WTC11 (cell line): ENCODE results near the gene PTPRS. TPM values are rescaled to one million over a fixed set of nuclear protein-coding genes. Genes with fewer than 3 reads are reported as not detected.

Experiments
- ATAC-seq: fragments of 200-7000 bp; cut with Tn5 transposase; 2 replicates; pipeline ENCODE4 v1.10.0; 2021; ENCODE audit warnings: mild to moderate bottlenecking, moderate library complexity
- CTCF ChIA-PET: fragments of 300-600 bp; sonication (Branson Sonifier 250); formaldehyde crosslinking; loops from one replicate; lab custom pipeline; 2021; ENCODE audit warnings: antibody characterized with exemption; lab: Charles Lee
- POLR2A ChIA-PET: fragments of 350-600 bp; sonication (Branson Sonifier 250); formaldehyde crosslinking; loops from one replicate; lab custom pipeline; 2021; ENCODE audit warnings: antibody characterized with exemption; lab: Charles Lee
- DNase-seq: peaks from one replicate; pipeline ENCODE4 v3.0.0; 2021; ENCODE audit warnings: low spot score
- H3K27ac Mint-ChIP-seq: 2 replicates; pipeline ENCODE4 v1.8.0; 2021; ENCODE audit warnings: mixed read lengths
- H3K27me3 Mint-ChIP-seq: 2 replicates; pipeline ENCODE4 v1.8.0; 2021; ENCODE audit warnings: low read depth, mild to moderate bottlenecking, moderate library complexity, mixed read lengths
- H3K36me3 Mint-ChIP-seq: 2 replicates; pipeline ENCODE4 v1.8.0; 2021; ENCODE audit warnings: mixed read lengths
- H3K4me1 Mint-ChIP-seq: 2 replicates; pipeline ENCODE4 v1.8.0; 2022; ENCODE audit warnings: mixed read lengths
- H3K4me3 Mint-ChIP-seq: 2 replicates; pipeline ENCODE4 v1.8.0; 2021; ENCODE audit warnings: mild to moderate bottlenecking, moderate library complexity, mixed read lengths
- H3K9me3 Mint-ChIP-seq: 2 replicates; pipeline ENCODE4 v1.8.0; 2021; ENCODE audit warnings: mixed read lengths
- ARID4B ChIP-seq: sonication (generic); formaldehyde crosslinking; IDR thresholded peaks from 2 replicates; pipeline ENCODE4 v1.8.0; 2023; ENCODE audit warnings: missing genetic modification reagents, mild to moderate bottlenecking, borderline replicate concordance
- FOXJ3 ChIP-seq: sonication (generic); formaldehyde crosslinking; IDR thresholded peaks from 2 replicates; pipeline ENCODE4 v1.9.0; 2021; ENCODE audit warnings: missing genetic modification reagents, mild to moderate bottlenecking, borderline replicate concordance
- FOXP4 ChIP-seq: sonication (generic); formaldehyde crosslinking; IDR thresholded peaks from 2 replicates; pipeline ENCODE4 v1.8.0; 2022; ENCODE audit warnings: mild to moderate bottlenecking, missing genetic modification reagents
- MXD4 ChIP-seq: fragments of 250-450 bp; sonication (Bioruptor Pico); IDR thresholded peaks from 2 replicates; pipeline ENCODE4 v1.8.0; 2021; ENCODE audit warnings: mild to moderate bottlenecking, moderate library complexity, borderline replicate concordance
- MYBL2 ChIP-seq: sonication (generic); formaldehyde crosslinking; IDR thresholded peaks from 2 replicates; pipeline ENCODE4 v1.8.1; 2023; ENCODE audit warnings: mild to moderate bottlenecking, moderate library complexity, missing genetic modification reagents
- SP1 ChIP-seq: sonication (generic); formaldehyde crosslinking; conservative IDR thresholded peaks from 2 replicates; pipeline ENCODE4 v1.8.1; 2022; ENCODE audit warnings: missing genetic modification reagents
- TEAD1 ChIP-seq: sonication (generic); formaldehyde crosslinking; IDR thresholded peaks from 2 replicates; pipeline ENCODE4 v1.8.0; 2022; ENCODE audit warnings: mild to moderate bottlenecking, missing genetic modification reagents
- USF1 ChIP-seq: sonication (generic); formaldehyde crosslinking; IDR thresholded peaks from 2 replicates; pipeline ENCODE4 v1.8.0; 2022; ENCODE audit warnings: mild to moderate bottlenecking, missing genetic modification reagents
- ZMAT4 ChIP-seq: fragments of 250-450 bp; sonication (Bioruptor Pico); IDR thresholded peaks from 2 replicates; pipeline ENCODE4 v1.9.0; 2021; ENCODE audit warnings: mild to moderate bottlenecking
- ZNF317 ChIP-seq: sonication (generic); formaldehyde crosslinking; IDR thresholded peaks from 2 replicates; pipeline ENCODE4 v1.8.1; 2023; ENCODE audit warnings: low read depth, mild to moderate bottlenecking, moderate library complexity, missing genetic modification reagents, borderline replicate concordance
- ZNF396 ChIP-seq: fragments of 250-450 bp; sonication (Bioruptor Pico); IDR thresholded peaks from 2 replicates; pipeline ENCODE4 v1.8.0; 2021; ENCODE audit warnings: mild to moderate bottlenecking, moderate library complexity, borderline replicate concordance
- ZNF671 ChIP-seq: fragments of 250-450 bp; sonication (Bioruptor Pico); IDR thresholded peaks from 2 replicates; pipeline ENCODE4 v1.8.0; 2021; ENCODE audit warnings: mild to moderate bottlenecking
- total RNA-seq: library from RNA; stranded (reverse); gene quantifications from 3 replicates; pipeline ENCODE4 v1.2.3, GENCODE V29; 2021
- TF ChIP-seq, protein P1 (sequence below): sonication (generic); formaldehyde crosslinking; IDR thresholded peaks from 2 replicates; pipeline ENCODE4 v1.8.0; 2022; ENCODE audit warnings: mild to moderate bottlenecking, missing genetic modification reagents
- TF ChIP-seq, protein P2 (sequence below): fragments of 250-450 bp; sonication (Bioruptor Pico); IDR thresholded peaks from 2 replicates; pipeline ENCODE4 v1.9.0; 2021; ENCODE audit warnings: moderate library complexity, mild to moderate bottlenecking, inconsistent platforms, borderline replicate concordance

Gene PTPRS
- total RNA-seq, 1 experiment from 2014 or later, result 201 TPM

DNA sequence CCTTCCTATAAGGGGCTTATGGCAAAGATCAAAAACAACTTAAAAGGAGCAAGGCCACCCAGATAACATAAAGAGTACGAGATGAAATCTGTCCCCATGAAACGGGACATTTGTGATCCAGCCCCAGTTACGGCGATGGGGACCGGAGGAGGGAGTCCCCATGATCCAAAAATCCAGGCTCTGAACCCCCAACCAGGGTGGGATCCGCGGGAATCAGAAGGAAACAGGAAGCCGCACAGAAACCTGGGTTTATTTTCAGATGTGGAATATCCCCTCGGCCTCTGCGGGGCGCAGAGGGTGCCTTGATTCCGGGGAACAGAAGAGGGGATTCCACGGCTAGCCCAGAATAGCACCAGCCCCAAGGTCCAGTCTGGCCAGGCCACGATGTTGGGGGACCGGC is 5.0 kb downstream of the PTPRS start:
- no peak for TF ChIP-seq MYBL2
- TF ChIP-seq ARID4B (CRISPR knock-in tag), result no peak
- TF ChIP-seq FOXJ3 (CRISPR knock-in tag), result no peak
- TF ChIP-seq ZNF671 (CRISPR knock-in tag), result no peak
- no peak for TF ChIP-seq TEAD1 (CRISPR knock-in tag)
- no peak for TF ChIP-seq MXD4
- TF ChIP-seq, protein P1, sequence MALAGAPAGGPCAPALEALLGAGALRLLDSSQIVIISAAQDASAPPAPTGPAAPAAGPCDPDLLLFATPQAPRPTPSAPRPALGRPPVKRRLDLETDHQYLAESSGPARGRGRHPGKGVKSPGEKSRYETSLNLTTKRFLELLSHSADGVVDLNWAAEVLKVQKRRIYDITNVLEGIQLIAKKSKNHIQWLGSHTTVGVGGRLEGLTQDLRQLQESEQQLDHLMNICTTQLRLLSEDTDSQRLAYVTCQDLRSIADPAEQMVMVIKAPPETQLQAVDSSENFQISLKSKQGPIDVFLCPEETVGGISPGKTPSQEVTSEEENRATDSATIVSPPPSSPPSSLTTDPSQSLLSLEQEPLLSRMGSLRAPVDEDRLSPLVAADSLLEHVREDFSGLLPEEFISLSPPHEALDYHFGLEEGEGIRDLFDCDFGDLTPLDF (CRISPR knock-in tag), result no peak
- no peak for TF ChIP-seq SP1 (CRISPR knock-in tag)
- no peak for TF ChIP-seq ZNF317 (CRISPR knock-in tag)
- no peak for TF ChIP-seq USF1 (CRISPR knock-in tag)
- H3K9me3 Mint-ChIP-seq, result no peaks in the 10 kb centered on the region
- ChIA-PET POLR2A (interaction anchor here (0.5 to 0.7 kb wide), 2 partner anchors 293 to 553 kb away, joined by 3 to 5 read pairs; no protein-coding TSS in a partner anchor), CTCF (interaction anchor here (0.7 to 1.2 kb wide), 2 partner anchors 8 to 42 kb away, joined by 3 read pairs; no protein-coding TSS in a partner anchor)
- ATAC-seq, result no peak
- H3K27ac Mint-ChIP-seq, result peak overlapping the region; percentile 76
- peaks cover 37% of the 10 kb centered on the region for H3K4me1 Mint-ChIP-seq
- DNase-seq, result no peak
- no peak overlapping the region for H3K4me3 Mint-ChIP-seq
- H3K36me3 Mint-ChIP-seq, result no peaks in the 10 kb centered on the region; the same call in 1 of the 2 replicates
- no peaks in the 10 kb centered on the region; the same call in 1 of the 2 replicates for H3K27me3 Mint-ChIP-seq

GRCh38 chr19:5334824-5335500 is 5.7 kb downstream of the PTPRS start:
- H3K27ac Mint-ChIP-seq, result peak overlapping the region; percentile 76
- no peaks in the 10 kb centered on the region; the same call in 1 of the 2 replicates for H3K27me3 Mint-ChIP-seq
- ATAC-seq, result no peak
- no peak for DNase-seq
- H3K9me3 Mint-ChIP-seq, result no peaks in the 10 kb centered on the region
- no peaks in the 10 kb centered on the region; the same call in 1 of the 2 replicates for H3K36me3 Mint-ChIP-seq
- ChIA-PET CTCF (interaction anchor here (1.2 kb wide), 1 partner anchor 8 kb away, joined by 3 read pairs; no protein-coding TSS in a partner anchor), POLR2A (interaction anchor here (0.5 to 0.7 kb wide), 2 partner anchors 293 to 552 kb away, joined by 3 to 5 read pairs; no protein-coding TSS in a partner anchor)
- H3K4me1 Mint-ChIP-seq, result peaks cover 37% of the 10 kb centered on the region
- H3K4me3 Mint-ChIP-seq, result no peak overlapping the region
- TF ChIP-seq, protein P1 (CRISPR knock-in tag), result no peak
- no peak for TF ChIP-seq ZMAT4 (CRISPR knock-in tag)
- TF ChIP-seq ZNF396 (CRISPR knock-in tag), result no peak
- TF ChIP-seq, protein P2, sequence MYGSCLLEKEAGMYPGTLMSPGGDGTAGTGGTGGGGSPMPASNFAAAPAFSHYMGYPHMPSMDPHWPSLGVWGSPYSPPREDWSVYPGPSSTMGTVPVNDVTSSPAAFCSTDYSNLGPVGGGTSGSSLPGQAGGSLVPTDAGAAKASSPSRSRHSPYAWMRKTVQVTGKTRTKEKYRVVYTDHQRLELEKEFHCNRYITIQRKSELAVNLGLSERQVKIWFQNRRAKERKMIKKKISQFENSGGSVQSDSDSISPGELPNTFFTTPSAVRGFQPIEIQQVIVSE (CRISPR knock-in tag), result no peak
- no peak for TF ChIP-seq ARID4B (CRISPR knock-in tag)
- no peak for TF ChIP-seq FOXP4 (CRISPR knock-in tag)
